ENCODE data around the gene GNAI3.

- TF ChIP-seq GLIS3 (CRISPR knock-in tag; IDR thresholded peaks at IDR 0.05) (no peak), ZC3H10 (CRISPR knock-in tag; IDR thresholded peaks at IDR 0.05) (no peak), ZFP3 (CRISPR knock-in tag; IDR thresholded peaks at IDR 0.05) (no peak), ZFP30 (CRISPR knock-in tag; IDR thresholded peaks at IDR 0.05) (no peak), ARNTL (CRISPR knock-in tag; IDR thresholded peaks at IDR 0.05; ENCODE audit: borderline replicate concordance, low read depth) (no peak), TOX (CRISPR knock-in tag; IDR thresholded peaks at IDR 0.05; ENCODE audit: borderline replicate concordance) (no peak)
- TF ChIP-seq, protein P1, sequence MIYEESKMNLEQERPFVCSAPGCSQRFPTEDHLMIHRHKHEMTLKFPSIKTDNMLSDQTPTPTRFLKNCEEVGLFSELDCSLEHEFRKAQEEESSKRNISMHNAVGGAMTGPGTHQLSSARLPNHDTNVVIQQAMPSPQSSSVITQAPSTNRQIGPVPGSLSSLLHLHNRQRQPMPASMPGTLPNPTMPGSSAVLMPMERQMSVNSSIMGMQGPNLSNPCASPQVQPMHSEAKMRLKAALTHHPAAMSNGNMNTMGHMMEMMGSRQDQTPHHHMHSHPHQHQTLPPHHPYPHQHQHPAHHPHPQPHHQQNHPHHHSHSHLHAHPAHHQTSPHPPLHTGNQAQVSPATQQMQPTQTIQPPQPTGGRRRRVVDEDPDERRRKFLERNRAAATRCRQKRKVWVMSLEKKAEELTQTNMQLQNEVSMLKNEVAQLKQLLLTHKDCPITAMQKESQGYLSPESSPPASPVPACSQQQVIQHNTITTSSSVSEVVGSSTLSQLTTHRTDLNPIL (CRISPR knock-in tag; IDR thresholded peaks at IDR 0.05; ENCODE audit: low read depth), result no peak
These were observed 72.4 kb downstream of the GNAI3 start for GRCh38 chr1:109620841-109621286.
